MCF 10A (cell line): ENCODE measurements around the gene RPS24. TPM values are rescaled to one million over a fixed set of nuclear protein-coding genes. Genes with fewer than 3 reads are reported as not detected.

Experiments used
- BruUV-seq: library from RNA; stranded (reverse); fragments of 400-500 nt; replicated peaks from 2 replicates; lab custom pipeline; 2021; lab: Mats Ljungman, UMichigan
- CTCF ChIA-PET: fragments of 300-600 bp; sonication (Branson Sonifier 250); formaldehyde crosslinking; extraction: SDS; loops from one replicate; lab custom pipeline; 2021; ENCODE audit warnings: antibody characterized with exemption, inconsistent platforms; lab: Yijun Ruan, JAX
- POLR2A ChIA-PET: fragments of 300-600, 350-650 bp; sonication (Branson Sonifier 250); formaldehyde crosslinking; extraction: SDS; loops from one replicate; lab custom pipeline; 2020; ENCODE audit warnings: antibody characterized with exemption, inconsistent platforms; lab: Yijun Ruan, JAX
- DNase-seq: peaks from one replicate; pipeline ENCODE4 v3.0.0-alpha.2; 2018; ENCODE audit not compliant: unreplicated experiment
- H3K27ac Mint-ChIP-seq: one replicate; pipeline ENCODE4 v1.8.0; 2022; ENCODE audit warnings: mild to moderate bottlenecking, low read depth, mixed read lengths; ENCODE audit not compliant: unreplicated experiment
- H3K27me3 Mint-ChIP-seq: one replicate; pipeline ENCODE4 v1.8.0; 2022; ENCODE audit warnings: mixed read lengths; ENCODE audit not compliant: insufficient read depth, unreplicated experiment
- H3K36me3 Mint-ChIP-seq: one replicate; pipeline ENCODE4 v1.8.0; 2022; ENCODE audit warnings: mild to moderate bottlenecking, moderate library complexity, mixed read lengths; ENCODE audit not compliant: insufficient read depth, unreplicated experiment
- H3K4me1 Mint-ChIP-seq: one replicate; pipeline ENCODE4 v1.8.0; 2022; ENCODE audit warnings: mixed read lengths; ENCODE audit not compliant: insufficient read depth, unreplicated experiment
- H3K4me3 Mint-ChIP-seq: one replicate; pipeline ENCODE4 v1.8.0; 2022; ENCODE audit warnings: mild to moderate bottlenecking, moderate library complexity, mixed read lengths; ENCODE audit not compliant: unreplicated experiment
- H3K9me3 Mint-ChIP-seq: one replicate; pipeline ENCODE4 v1.8.0; 2022; ENCODE audit warnings: mixed read lengths; ENCODE audit not compliant: unreplicated experiment
- CTCF ChIP-seq: fragments of 200-600 bp; IDR thresholded peaks from one replicate; pipeline ENCODE4 v1.8.0; 2022; ENCODE audit warnings: antibody characterized with exemption, mild to moderate bottlenecking; ENCODE audit not compliant: unreplicated experiment
- intact Hi-C: fragments of 100-400 bp; cut with micrococcal nuclease; formaldehyde crosslinking; loops from 2 replicates; pipeline ENCODE4 v1.14.1; 2022
- total RNA-seq: library from RNA; stranded (reverse); gene quantifications from 2 replicates; pipeline ENCODE4 v1.2.3, GENCODE V29; 2022

The RPS24 gene
- total RNA-seq, 1 experiment from 2014 or later, result 2,288 TPM

- no peaks in the 10 kb centered on the region for H3K4me1 Mint-ChIP-seq
- BruUV-seq, result no TSS peak
- intact Hi-C loops, result no loop called here
Measured at GRCh38 chr10:78000956-78001472, 32.6 kb upstream of the RPS24 start.

GRCh38 chr10:78002541-78003288, 30.9 kb upstream of the RPS24 start:
- BruUV-seq, result no TSS peak
- CTCF ChIA-PET, result interaction anchor here (0.8 to 1.7 kb wide), 4 partner anchors 25 to 182 kb away, joined by 3 to 6 read pairs (median 4); no protein-coding TSS in a partner anchor
- intact Hi-C loops, result no loop called here

More at GRCh38 chr10:78000956-78001472, 32.6 kb upstream of the RPS24 start:
- no peak overlapping the region for H3K27ac Mint-ChIP-seq
- no peak overlapping the region for H3K4me3 Mint-ChIP-seq
- no peak for DNase-seq
- ChIA-PET CTCF (no interaction called here), POLR2A (no interaction called here)
- H3K36me3 Mint-ChIP-seq, result peaks cover 95% of the 10 kb centered on the region
- H3K9me3 Mint-ChIP-seq, result no peaks in the 10 kb centered on the region
- TF ChIP-seq CTCF, result no peak
- no peaks in the 10 kb centered on the region for H3K27me3 Mint-ChIP-seq

GRCh38 chr10:78004215-78005026, 29.2 kb upstream of the RPS24 start:
- CTCF ChIA-PET, result interaction anchor here (1.6 kb wide), 1 partner anchor 184 kb away, joined by 6 read pairs; no protein-coding TSS in a partner anchor
- intact Hi-C loops, result no loop called here
- Mint-ChIP-seq H3K27ac (no peak overlapping the region), H3K4me1 (no peaks in the 10 kb centered on the region), H3K9me3 (no peaks in the 10 kb centered on the region), H3K36me3 (peaks cover 96% of the 10 kb centered on the region), H3K27me3 (no peaks in the 10 kb centered on the region), H3K4me3 (no peak overlapping the region)
- POLR2A ChIA-PET, result interaction anchor here (2.0 kb wide), 1 partner anchor 13 kb away, joined by 8 read pairs; no protein-coding TSS in a partner anchor
- BruUV-seq, result no TSS peak
- no peak for TF ChIP-seq CTCF
- no peak for DNase-seq

More at GRCh38 chr10:78002541-78003288, 30.9 kb upstream of the RPS24 start:
- Mint-ChIP-seq H3K36me3 (peaks cover 95% of the 10 kb centered on the region), H3K4me3 (no peak overlapping the region), H3K27me3 (no peaks in the 10 kb centered on the region), H3K9me3 (no peaks in the 10 kb centered on the region), H3K27ac (no peak overlapping the region), H3K4me1 (no peaks in the 10 kb centered on the region)
- POLR2A ChIA-PET, result interaction anchor here (2.0 kb wide), 1 partner anchor 12 kb away, joined by 8 read pairs; no protein-coding TSS in a partner anchor
- no peak for DNase-seq
- no peak for TF ChIP-seq CTCF
